Mucosa of rectum (tissue), 2 donors: ENCODE measurements around the gene MARK3.

Source experiments
- H3K27ac ChIP-seq, 2 donors: one replicate each; pipeline ENCODE4 v1.7.0; 2013; ENCODE audit warnings: inconsistent platforms in 2 of 2, low read depth in 2 of 2, low read length in 2 of 2
- H3K27me3 ChIP-seq, 2 donors: one replicate each; pipeline ENCODE4 v1.7.0; 2013; ENCODE audit warnings: low read length in 2 of 2; ENCODE audit not compliant: control insufficient read depth in 2 of 2, insufficient read depth in 2 of 2
- H3K36me3 ChIP-seq, 2 donors: one replicate each; pipeline ENCODE4 v1.7.0; 2013; ENCODE audit warnings: low read length in 2 of 2; ENCODE audit not compliant: control insufficient read depth in 2 of 2, insufficient read depth in 2 of 2
- H3K4me1 ChIP-seq, 2 donors: one replicate each; pipeline ENCODE4 v1.7.0; 2013; ENCODE audit warnings: low read length in 2 of 2, mild to moderate bottlenecking in 1 of 2; ENCODE audit not compliant: control insufficient read depth in 2 of 2, insufficient read depth in 2 of 2
- H3K4me3 ChIP-seq, 2 donors: one replicate each; pipeline ENCODE4 v1.7.0; 2013; ENCODE audit warnings: low read length in 2 of 2
- H3K9ac ChIP-seq, 2 donors: one replicate each; pipeline ENCODE4 v1.7.0; 2013; ENCODE audit warnings: low read length in 2 of 2, low read depth in 1 of 2, mild to moderate bottlenecking in 1 of 2
- H3K9me3 ChIP-seq, 2 donors: one replicate each; pipeline ENCODE4 v1.7.0; 2013; ENCODE audit warnings: low read length in 2 of 2; ENCODE audit not compliant: control insufficient read depth in 2 of 2
- donor health status: healthy.
- donor health status: Normal muscosa, but diverticular disease.

The MARK3 gene

DNA sequence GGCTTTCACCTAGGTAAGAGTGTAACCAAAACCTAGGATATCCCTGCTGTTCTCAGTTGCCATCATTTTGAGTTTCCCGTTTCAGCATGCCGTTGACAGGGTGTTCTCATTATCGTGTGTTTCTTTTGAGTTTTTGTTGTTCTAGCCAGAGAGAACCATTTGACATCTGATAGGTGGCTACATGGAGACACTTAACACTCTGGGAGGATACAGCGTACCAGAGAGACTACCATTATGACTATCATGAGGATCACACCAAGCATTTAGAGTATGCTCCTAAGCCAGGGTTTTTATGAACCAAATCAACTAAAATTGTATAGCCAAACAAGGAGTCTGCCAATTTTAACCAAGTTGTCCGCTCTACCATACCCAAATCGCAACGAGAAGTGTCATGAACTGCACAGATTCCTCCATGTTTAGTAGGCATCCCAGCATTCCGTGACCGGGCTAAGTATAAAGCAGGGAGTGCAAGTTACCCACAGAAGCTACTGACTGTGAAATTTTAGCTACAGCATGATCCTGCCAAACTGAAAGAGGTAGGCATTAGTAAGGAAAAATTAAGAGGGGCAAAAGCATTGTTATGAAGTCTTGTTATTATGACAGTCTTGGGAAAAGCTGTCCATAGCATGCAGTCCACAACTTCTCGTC is 48.8 kb downstream of the MARK3 start:
- H3K27me3 ChIP-seq: no peaks in the 10 kb centered on the region
- H3K27ac ChIP-seq: no peak overlapping the region
- peaks cover 10% of the 10 kb centered on the region in 2 donors for H3K36me3 ChIP-seq
- H3K9me3 ChIP-seq: no peaks in the 10 kb centered on the region
- H3K4me3 ChIP-seq: no peak overlapping the region
- H3K4me1 ChIP-seq: no peaks in the 10 kb centered on the region
- H3K9ac ChIP-seq: no peak overlapping the region

DNA sequence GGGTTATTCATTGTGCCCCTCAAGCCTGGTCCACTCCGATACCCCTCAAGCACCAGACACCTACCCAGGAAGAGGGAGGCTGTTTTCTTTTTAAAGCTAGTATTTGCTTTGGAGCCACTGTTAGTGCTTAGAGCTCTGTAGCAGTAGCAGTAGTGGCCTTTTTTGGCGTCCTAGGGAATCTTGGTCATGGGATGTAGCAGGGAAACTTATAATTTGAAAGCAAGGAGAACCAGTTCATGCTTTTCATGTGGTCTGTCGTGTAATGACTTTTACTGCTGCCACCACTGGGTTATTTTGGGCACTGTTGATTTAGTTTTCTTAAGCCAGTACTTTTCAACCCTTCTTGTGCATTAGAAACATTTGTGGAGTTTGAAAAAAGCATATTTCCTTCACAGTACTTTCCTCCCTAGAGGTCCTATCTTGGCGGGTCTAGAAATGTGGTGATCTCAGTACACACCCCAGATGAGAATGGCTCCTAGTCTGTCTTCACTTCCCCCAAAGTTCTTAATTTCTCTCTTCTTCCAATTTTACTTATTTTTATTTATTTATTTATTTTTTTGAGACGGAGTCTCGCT is 49.7 kb downstream of the MARK3 start:
- H3K9ac ChIP-seq: no peak overlapping the region
- H3K27ac ChIP-seq: no peak overlapping the region
- H3K4me1 ChIP-seq: no peaks in the 10 kb centered on the region
- H3K9me3 ChIP-seq: no peaks in the 10 kb centered on the region
- peaks cover 10 to 11% of the 10 kb centered on the region in 2 donors for H3K36me3 ChIP-seq
- no peak overlapping the region for H3K4me3 ChIP-seq
- no peaks in the 10 kb centered on the region for H3K27me3 ChIP-seq

DNA sequence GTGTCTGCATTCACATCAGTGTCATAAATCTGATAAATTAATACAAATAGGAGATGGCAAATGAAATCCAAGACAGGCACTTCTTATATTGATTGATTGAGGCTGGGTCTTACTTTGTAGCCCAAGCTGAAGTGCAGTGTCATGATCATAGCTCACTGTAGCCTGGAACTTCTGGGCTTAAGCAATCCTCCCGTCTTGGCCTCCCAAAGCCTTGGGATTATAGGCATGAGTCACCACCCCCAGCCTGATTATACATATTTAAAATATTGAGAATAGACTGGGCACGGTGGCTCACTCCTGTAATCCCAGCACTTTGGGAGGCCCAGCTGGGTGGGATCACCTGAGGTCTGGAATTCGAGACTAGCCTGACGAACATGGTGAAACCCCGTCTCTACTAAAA is 51.3 kb downstream of the MARK3 start:
- H3K36me3 ChIP-seq: peaks cover 9 to 10% of the 10 kb centered on the region in 2 donors
- no peak overlapping the region for H3K27ac ChIP-seq
- H3K27me3 ChIP-seq: no peaks in the 10 kb centered on the region
- no peak overlapping the region for H3K4me3 ChIP-seq
- no peaks in the 10 kb centered on the region for H3K4me1 ChIP-seq
- H3K9ac ChIP-seq: no peak overlapping the region
- H3K9me3 ChIP-seq: no peaks in the 10 kb centered on the region

DNA sequence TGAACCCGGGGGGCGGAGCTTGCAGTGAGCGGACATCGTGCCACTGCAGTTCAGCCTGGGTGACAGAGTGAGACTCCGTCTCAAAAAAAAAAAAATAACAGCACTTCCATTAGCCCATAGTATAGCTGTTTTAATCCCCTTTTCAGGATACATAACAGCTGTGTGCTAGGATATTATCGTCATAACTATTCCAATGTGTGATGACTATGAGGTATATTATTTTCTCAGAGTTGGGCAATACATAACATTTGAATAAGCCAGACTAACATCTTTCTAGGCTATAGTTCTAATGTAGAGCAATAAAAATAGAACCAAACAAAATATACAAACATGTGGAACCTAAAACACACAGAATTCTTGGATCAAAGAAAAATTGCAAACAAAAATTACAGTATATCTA is 57.1 kb downstream of the MARK3 start:
- Histone ChIP-seq H3K9ac (no peak overlapping the region), H3K4me3 (no peak overlapping the region), H3K27me3 (no peaks in the 10 kb centered on the region), H3K9me3 (no peaks in the 10 kb centered on the region), H3K4me1 (no peaks in the 10 kb centered on the region), H3K27ac (no peak overlapping the region), H3K36me3 (peaks cover 4% of the 10 kb centered on the region in 2 donors)

DNA sequence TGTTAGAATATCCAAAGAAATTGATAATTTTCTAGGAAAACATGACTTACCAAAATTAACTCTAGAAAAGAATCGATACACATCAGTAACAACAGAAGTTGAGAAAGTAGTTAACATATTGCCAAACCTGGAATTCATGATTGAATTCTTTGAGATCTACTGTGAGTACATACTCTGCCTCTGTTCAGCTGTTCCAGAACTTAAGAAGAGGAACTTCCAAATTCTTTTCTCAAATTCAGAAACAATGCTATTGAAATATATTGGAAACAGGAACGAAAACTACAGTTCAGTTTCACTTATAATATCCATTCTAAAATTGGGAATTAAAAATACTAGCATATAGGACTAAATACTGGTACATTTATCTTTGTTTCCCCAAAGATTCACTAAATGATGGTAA is 57.9 kb downstream of the MARK3 start:
- no peaks in the 10 kb centered on the region for H3K4me1 ChIP-seq
- peaks cover 4% of the 10 kb centered on the region in 2 donors for H3K36me3 ChIP-seq
- no peak overlapping the region for H3K27ac ChIP-seq
- H3K4me3 ChIP-seq: no peak overlapping the region
- no peaks in the 10 kb centered on the region for H3K27me3 ChIP-seq
- no peaks in the 10 kb centered on the region for H3K9me3 ChIP-seq
- H3K9ac ChIP-seq: no peak overlapping the region

DNA sequence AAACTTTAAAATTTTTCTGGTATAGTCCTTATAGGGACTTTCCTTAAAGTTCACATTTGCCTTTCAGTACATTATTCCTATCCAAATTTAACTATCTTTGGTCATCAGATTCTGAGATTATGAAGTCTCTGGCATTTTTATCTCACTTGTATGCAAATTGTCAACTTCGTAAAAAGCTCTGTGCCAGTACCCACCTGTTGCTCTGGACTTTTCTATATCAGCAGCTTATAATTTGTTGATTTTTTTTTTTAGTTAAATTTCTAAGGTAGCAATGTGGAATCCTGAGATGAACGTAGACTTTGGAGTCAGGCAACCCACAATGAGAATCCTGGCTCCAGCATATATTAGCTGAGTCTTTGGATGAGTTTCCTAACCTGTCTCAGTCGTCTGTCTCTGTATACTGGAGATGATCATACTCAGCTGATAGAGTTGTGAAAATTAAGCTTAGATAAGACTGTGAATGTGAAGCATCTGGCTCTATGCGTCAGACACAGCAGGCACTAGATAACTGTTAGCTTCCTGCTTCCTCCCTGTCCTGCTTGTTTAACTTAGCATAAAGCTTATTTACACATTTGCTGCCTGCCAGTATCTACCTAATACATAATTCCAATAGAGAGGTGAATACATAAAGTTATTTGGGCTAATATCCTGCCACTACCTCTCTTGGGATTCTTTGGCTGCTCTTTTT is 59.8 kb downstream of the MARK3 start:
- no peaks in the 10 kb centered on the region for H3K27me3 ChIP-seq
- peaks cover 2% of the 10 kb centered on the region in 2 donors for H3K36me3 ChIP-seq
- no peak overlapping the region for H3K9ac ChIP-seq
- no peaks in the 10 kb centered on the region for H3K9me3 ChIP-seq
- no peak overlapping the region for H3K4me3 ChIP-seq
- no peak overlapping the region for H3K27ac ChIP-seq
- no peaks in the 10 kb centered on the region for H3K4me1 ChIP-seq

DNA sequence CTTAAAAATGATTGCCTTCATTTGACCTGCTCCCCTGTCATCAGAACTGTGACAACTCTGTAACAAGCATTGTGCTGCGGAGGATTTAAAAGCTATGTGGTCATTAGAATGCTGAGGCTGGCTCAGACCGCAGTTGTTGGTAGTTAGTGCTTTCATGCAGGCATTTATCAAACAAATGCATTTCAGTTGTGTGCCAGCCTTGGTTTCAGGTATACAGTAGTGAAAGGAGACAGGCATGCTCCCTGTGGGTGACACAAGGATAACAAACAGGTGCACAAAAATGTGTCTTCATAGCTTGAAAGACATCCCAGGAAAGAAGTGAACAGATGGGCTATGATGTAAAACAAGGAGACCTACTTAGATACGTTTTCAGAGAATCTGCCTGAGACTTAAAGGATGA is 60.6 kb downstream of the MARK3 start:
- Histone ChIP-seq H3K27ac (no peak overlapping the region), H3K4me3 (no peak overlapping the region)

DNA sequence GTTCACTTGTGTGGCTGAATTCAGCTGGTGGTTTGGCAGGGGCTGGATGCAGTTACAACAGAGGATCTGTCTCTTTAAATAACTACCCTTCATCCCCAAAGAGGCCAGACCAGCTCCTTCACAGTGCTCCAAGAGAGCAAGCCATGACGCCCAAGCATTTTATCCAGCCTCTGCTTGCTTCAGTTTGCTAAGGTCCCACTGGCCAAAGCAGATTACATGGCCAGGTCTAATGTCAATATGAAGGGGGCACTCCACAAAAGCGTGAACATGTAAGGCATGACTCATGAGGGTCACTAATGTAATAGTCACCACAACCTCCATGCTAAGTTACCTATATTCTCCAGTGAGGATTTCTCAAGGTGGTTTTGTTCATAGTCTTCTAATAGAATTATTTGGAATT is 62.9 kb downstream of the MARK3 start:
- Histone ChIP-seq H3K9ac (no peak overlapping the region), H3K4me3 (no peak overlapping the region), H3K4me1 (no peaks in the 10 kb centered on the region), H3K36me3 (peaks cover 2 to 3% of the 10 kb centered on the region in 2 donors), H3K27me3 (no peaks in the 10 kb centered on the region), H3K27ac (no peak overlapping the region), H3K9me3 (no peaks in the 10 kb centered on the region)

More for the DNA sequence above, 60.6 kb downstream of the MARK3 start:
- no peaks in the 10 kb centered on the region for H3K27me3 ChIP-seq
- no peak overlapping the region for H3K9ac ChIP-seq
- peaks cover 0 to 2% of the 10 kb centered on the region in 2 donors for H3K36me3 ChIP-seq
- no peaks in the 10 kb centered on the region for H3K4me1 ChIP-seq
- H3K9me3 ChIP-seq: no peaks in the 10 kb centered on the region

DNA sequence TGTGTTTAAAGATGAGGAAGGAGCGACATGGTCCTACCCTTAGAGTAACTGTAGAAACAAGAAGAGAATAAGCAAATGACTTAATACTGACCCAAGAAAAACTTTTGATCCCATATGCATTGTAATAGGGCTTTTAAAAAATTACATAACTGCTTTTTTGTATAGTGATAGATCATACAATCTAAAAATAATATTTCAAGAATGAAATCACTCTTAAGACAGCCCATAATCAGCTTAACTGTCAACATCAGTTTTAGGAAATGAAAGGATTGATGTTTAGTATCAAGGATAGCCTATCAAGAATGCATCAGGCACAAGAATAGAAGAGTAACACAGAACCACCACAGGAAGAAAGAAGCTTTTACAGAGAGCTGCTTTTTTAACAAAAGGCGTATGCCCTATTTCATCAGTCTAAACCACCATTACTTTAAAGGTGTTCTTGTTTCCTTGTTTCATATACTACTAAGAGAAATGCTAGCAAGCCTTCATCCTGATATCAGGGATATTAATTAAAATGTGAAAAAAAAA is 64.5 kb downstream of the MARK3 start:
- no peak overlapping the region for H3K27ac ChIP-seq

DNA sequence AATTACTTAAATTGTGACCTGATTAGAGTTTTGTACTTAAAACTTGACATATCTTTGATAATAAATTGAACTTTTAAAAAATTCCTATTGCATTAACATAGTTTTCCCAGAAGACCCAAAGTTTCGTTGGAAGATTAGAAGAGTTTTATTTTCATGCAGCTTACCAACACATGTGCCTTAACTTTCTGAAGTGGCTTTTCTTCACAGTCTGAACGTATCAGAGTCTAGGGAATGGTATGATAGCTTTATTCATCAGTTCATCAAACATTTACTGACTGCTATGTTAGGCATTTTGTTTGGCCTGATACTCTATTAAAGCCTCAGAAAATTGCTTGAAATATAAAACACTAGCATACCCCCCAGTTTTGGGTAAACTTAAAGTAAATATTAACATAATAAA is 65.2 kb downstream of the MARK3 start:
- H3K9ac ChIP-seq: no peak overlapping the region
- H3K4me3 ChIP-seq: no peak overlapping the region
- H3K9me3 ChIP-seq: no peaks in the 10 kb centered on the region
- no peaks in the 10 kb centered on the region for H3K4me1 ChIP-seq
- no peak overlapping the region for H3K27ac ChIP-seq
- peaks cover 2 to 3% of the 10 kb centered on the region in 2 donors for H3K36me3 ChIP-seq
- H3K27me3 ChIP-seq: no peaks in the 10 kb centered on the region

More for the DNA sequence above, 64.5 kb downstream of the MARK3 start:
- Histone ChIP-seq H3K36me3 (peaks cover 2 to 3% of the 10 kb centered on the region in 2 donors), H3K27me3 (no peaks in the 10 kb centered on the region), H3K9me3 (no peaks in the 10 kb centered on the region), H3K9ac (no peak overlapping the region), H3K4me1 (no peaks in the 10 kb centered on the region), H3K4me3 (no peak overlapping the region)
